ENCODE results near the gene ADCK2. TPM values are rescaled to one million over a fixed set of nuclear protein-coding genes. Genes with fewer than 3 reads are reported as not detected.

ADCK2 gene
- polyA plus RNA-seq, 1 donor (not counting 4 experiments of a cell fraction or from before 2014, with no cell fraction given): 9.5 TPM

GRCh38 chr7:140686921-140687320, 14.2 kb downstream of the ADCK2 start:
- H3K4me2 ChIP-seq (ENCODE audit: control insufficient read depth, extremely low read depth, insufficient read depth, low read depth, low read length): no peak overlapping the region
- H3K9me3 ChIP-seq (ENCODE audit: control insufficient read depth, low read depth, low read length): no peaks in the 10 kb centered on the region
- no peaks in the 10 kb centered on the region for H3K79me2 ChIP-seq (ENCODE audit: control insufficient read depth, insufficient read depth, low read length)
- DNase-seq (ENCODE audit: low read depth, low spot score) (no peak), FAIRE-seq (no peak)
- no peak overlapping the region for H3K4me3 ChIP-seq (ENCODE audit: control insufficient read depth in 2 of 3, extremely low read depth in 1 of 3, insufficient read depth in 2 of 3, low read depth in 1 of 3, low read length in 3 of 3)
- no peaks in the 10 kb centered on the region for H3K9me1 ChIP-seq (ENCODE audit: control insufficient read depth, extremely low read depth, insufficient read depth, low read length)
- H3K27me3 ChIP-seq (ENCODE audit: control insufficient read depth, extremely low read depth, insufficient read depth, low read length): no peaks in the 10 kb centered on the region
- H2AFZ ChIP-seq (ENCODE audit: control insufficient read depth, low read length): no peak overlapping the region
- H3K4me1 ChIP-seq (ENCODE audit: control insufficient read depth, extremely low read depth, insufficient read depth, low read length): no peaks in the 10 kb centered on the region
- dilution Hi-C loops (cut with MboI; ENCODE audit: extremely low pct_ligation_motif_present, low sequenced_read_pairs): no loop called here
- H4K20me1 ChIP-seq (ENCODE audit: control insufficient read depth, extremely low read depth, insufficient read depth, low read length): no peaks in the 10 kb centered on the region
- H3K9ac ChIP-seq (ENCODE audit: control insufficient read depth, extremely low read depth, insufficient read depth, low read length): no peak overlapping the region
- TF ChIP-seq CTCF (optimal IDR thresholded peaks at IDR 0.05 in 1 of 3, IDR thresholded peaks at IDR 0.05 in 1 of 3, conservative IDR thresholded peaks at IDR 0.05 in 1 of 3; ENCODE audit: extremely low read depth in 1 of 3, insufficient read depth in 2 of 3, low read length in 3 of 3): no peak
- TF ChIP-seq EZH2 (IDR thresholded peaks at IDR 0.05; ENCODE audit: low read length): no peak
- H3K27ac ChIP-seq (ENCODE audit: control insufficient read depth, insufficient read depth, low read length): no peak overlapping the region
- peaks cover 3 to 7% of the 10 kb centered on the region in 2 experiments for H3K36me3 ChIP-seq (ENCODE audit: control insufficient read depth in 2 of 2, extremely low read depth in 1 of 2, insufficient read depth in 2 of 2, low read length in 2 of 2)

DNA sequence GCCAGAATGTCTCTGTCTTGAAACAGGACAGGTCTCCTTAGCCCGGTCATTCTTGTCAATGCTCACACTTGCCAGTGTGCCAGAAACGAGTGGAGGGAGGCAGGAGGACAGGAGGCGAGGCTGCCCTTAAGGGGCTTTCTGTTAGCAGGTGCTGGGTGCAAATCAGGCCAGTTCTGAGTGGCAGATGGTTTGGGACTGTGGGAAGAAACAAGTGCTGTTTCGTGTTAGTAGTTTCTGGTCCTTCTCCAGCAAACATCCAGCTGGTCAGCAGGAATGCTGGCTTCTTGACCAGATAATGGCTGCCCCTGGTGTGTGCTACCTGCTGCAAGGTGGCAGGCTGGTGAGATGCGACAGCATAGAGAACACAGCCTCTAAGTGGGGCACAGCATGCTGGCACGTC, 15.6 kb downstream of the ADCK2 start:
- no peak for DNase-seq (ENCODE audit: low read depth, low spot score)
- Histone ChIP-seq H2AFZ (ENCODE audit: control insufficient read depth, low read length) (no peak overlapping the region), H3K9ac (ENCODE audit: control insufficient read depth, extremely low read depth, insufficient read depth, low read length) (no peak overlapping the region), H3K9me3 (ENCODE audit: control insufficient read depth, low read depth, low read length) (no peaks in the 10 kb centered on the region), H3K79me2 (ENCODE audit: control insufficient read depth, insufficient read depth, low read length) (no peaks in the 10 kb centered on the region), H3K4me3 (ENCODE audit: control insufficient read depth in 2 of 3, extremely low read depth in 1 of 3, insufficient read depth in 2 of 3, low read depth in 1 of 3, low read length in 3 of 3) (no peak overlapping the region), H3K27me3 (ENCODE audit: control insufficient read depth, extremely low read depth, insufficient read depth, low read length) (no peaks in the 10 kb centered on the region), H3K27ac (ENCODE audit: control insufficient read depth, insufficient read depth, low read length) (no peak overlapping the region), H3K4me1 (ENCODE audit: control insufficient read depth, extremely low read depth, insufficient read depth, low read length) (no peaks in the 10 kb centered on the region), H3K9me1 (ENCODE audit: control insufficient read depth, extremely low read depth, insufficient read depth, low read length) (no peaks in the 10 kb centered on the region), H4K20me1 (ENCODE audit: control insufficient read depth, extremely low read depth, insufficient read depth, low read length) (no peaks in the 10 kb centered on the region), H3K4me2 (ENCODE audit: control insufficient read depth, extremely low read depth, insufficient read depth, low read depth, low read length) (no peak overlapping the region), H3K36me3 (ENCODE audit: control insufficient read depth in 2 of 2, extremely low read depth in 1 of 2, insufficient read depth in 2 of 2, low read length in 2 of 2) (peaks cover 4 to 7% of the 10 kb centered on the region in 2 experiments)
- no peak for FAIRE-seq
- dilution Hi-C loops (cut with MboI; ENCODE audit: extremely low pct_ligation_motif_present, low sequenced_read_pairs): no loop called here
- TF ChIP-seq EZH2 (IDR thresholded peaks at IDR 0.05; ENCODE audit: low read length): no peak
- TF ChIP-seq CTCF (optimal IDR thresholded peaks at IDR 0.05 in 1 of 3, IDR thresholded peaks at IDR 0.05 in 1 of 3, conservative IDR thresholded peaks at IDR 0.05 in 1 of 3; ENCODE audit: extremely low read depth in 1 of 3, insufficient read depth in 2 of 3, low read length in 3 of 3): no peak

All from keratinocyte (primary cell).